Measurements from ENCODE around the gene KCNV2.

- TF ChIP-seq CTCF (IDR thresholded peaks at IDR 0.05) (no peak), POLR2A (IDR thresholded peaks at IDR 0.05) (no peak)
Observed at GRCh38 chr9:2718698-2719033, 1.4 kb downstream of the KCNV2 start.
